ENCODE results near the gene UROC1.

The UROC1 gene

GRCh38 chr3:126439968-126440708 lies 77.4 kb downstream of the UROC1 start:
- no peak for DNase-seq (ENCODE audit: low spot score)

GRCh38 chr3:126439346-126439967 lies 78.1 kb downstream of the UROC1 start:
- DNase-seq (ENCODE audit: low spot score), result no peak

- DNase-seq (ENCODE audit: low spot score), result no peak
Observed at GRCh38 chr3:126438746-126439145, 78.8 kb downstream of the UROC1 start.

- no peak for DNase-seq (ENCODE audit: low spot score)
Observed at GRCh38 chr3:126438186-126438585, 79.4 kb downstream of the UROC1 start.

GRCh38 chr3:126436826-126437717 lies 80.5 kb downstream of the UROC1 start:
- no peak for DNase-seq (ENCODE audit: low spot score)

GRCh38 chr3:126435456-126436315 lies 81.9 kb downstream of the UROC1 start:
- DNase-seq (ENCODE audit: low spot score), result no peak

GRCh38 chr3:126434931-126435411 lies 82.6 kb downstream of the UROC1 start:
- DNase-seq (ENCODE audit: low spot score), result no peak

GRCh38 chr3:126434264-126434590 lies 83.3 kb downstream of the UROC1 start:
- no peak for DNase-seq (ENCODE audit: low spot score)

- DNase-seq (ENCODE audit: low spot score), result no peak
Observed at GRCh38 chr3:126433496-126434263, 83.9 kb downstream of the UROC1 start.

- DNase-seq (ENCODE audit: low spot score), result no peak
Observed at GRCh38 chr3:126433105-126433430, 84.5 kb downstream of the UROC1 start.

- DNase-seq (ENCODE audit: low spot score), result no peak
Observed at GRCh38 chr3:126432361-126433104, 85.0 kb downstream of the UROC1 start.

Data from AG20443 (cell line).